H1 (cell line): ENCODE data around the gene TAF1L. TPM values are rescaled to one million over a fixed set of nuclear protein-coding genes. Genes with fewer than 3 reads are reported as not detected.

ENCODE experiments used
- CTCF ChIA-PET: fragments of 300-600 bp; sonication (Branson Sonifier 250); formaldehyde crosslinking; loops from one replicate; lab custom pipeline; 2021; ENCODE audit not compliant: partially characterized antibody; lab: Charles Lee
- POLR2A ChIA-PET: fragments of 300-600 bp; sonication (Branson Sonifier 250); formaldehyde crosslinking; loops from one replicate; lab custom pipeline; 2021; ENCODE audit warnings: inconsistent platforms; ENCODE audit not compliant: partially characterized antibody; lab: Charles Lee
- DNase-seq, 2 experiments: peaks; one replicate each; pipeline versions ENCODE4 v3.0.0 to v3.0.0-alpha.2; 2010 to 2022; ENCODE audit warnings: low spot score in 2 of 2, low read depth in 1 of 2, mixed read lengths in 1 of 2
- FAIRE-seq: peaks from 2 replicates; lab custom pipeline; 2011; peaks lifted over from hg19 to GRCh38; lab: Jason Lieb, UNC
- H2AFZ ChIP-seq: 2 replicates; pipeline ENCODE4 v1.8.1; 2012; ENCODE audit warnings: low read length, inconsistent platforms
- H2AK5ac ChIP-seq: 2 replicates; pipeline ENCODE4 v1.6.1; 2013; ENCODE audit warnings: low read depth, low read length
- H2BK120ac ChIP-seq: replicated peaks from 2 replicates; pipeline ENCODE3; 2013; ENCODE audit warnings: low read depth, low read length, inconsistent platforms
- H2BK12ac ChIP-seq: 2 replicates; pipeline ENCODE4 v1.6.1; 2013; ENCODE audit warnings: low read depth, low read length
- H2BK15ac ChIP-seq: 2 replicates; pipeline ENCODE4 v1.6.1; 2013; ENCODE audit warnings: low read length
- H2BK20ac ChIP-seq: 2 replicates; pipeline ENCODE4 v1.6.1; 2013; ENCODE audit warnings: low read length
- H2BK5ac ChIP-seq: 2 replicates; pipeline ENCODE4 v1.6.1; 2013; ENCODE audit warnings: low read depth, low read length
- H3K14ac ChIP-seq: 2 replicates; pipeline ENCODE4 v1.6.1; 2013; ENCODE audit warnings: inconsistent platforms; ENCODE audit not compliant: insufficient read length
- H3K18ac ChIP-seq: 2 replicates; pipeline ENCODE4 v1.6.1; 2013; ENCODE audit warnings: low read length; ENCODE audit errors: extremely low read depth
- H3K23ac ChIP-seq: 2 replicates; pipeline ENCODE4 v1.6.1; 2013; ENCODE audit warnings: inconsistent platforms; ENCODE audit not compliant: insufficient read length
- H3K23me2 ChIP-seq: 2 replicates; pipeline ENCODE4 v1.6.1; 2013; ENCODE audit warnings: low read depth, low read length
- H3K27ac ChIP-seq: 2 replicates; pipeline ENCODE4 v1.6.1; 2011; ENCODE audit warnings: low read depth, low read length, inconsistent platforms
- H3K27me3 ChIP-seq, 4 experiments: replicated peaks in 1 of 4; 1 replicate in 1 of 4; 2 replicates in 3 of 4; pipeline versions ENCODE4 v1.6.1 to v1.8.1; 2011 to 2013; ENCODE audit warnings: low read length in 3 of 4, mild to moderate bottlenecking in 3 of 4, inconsistent platforms in 2 of 4, mixed read lengths in 2 of 4, moderate library complexity in 1 of 4; ENCODE audit not compliant: control insufficient read depth in 3 of 4, insufficient read depth in 3 of 4; ENCODE audit errors: extremely low read depth in 1 of 4
- H3K36me3 ChIP-seq, 4 experiments: 2 replicates each; pipeline versions ENCODE4 v1.6.1 to v1.8.1; 2011 to 2013; ENCODE audit warnings: mild to moderate bottlenecking in 4 of 4, low read length in 3 of 4, moderate library complexity in 2 of 4, control low read depth in 1 of 4, inconsistent platforms in 1 of 4; ENCODE audit not compliant: insufficient read depth in 4 of 4, control insufficient read depth in 2 of 4
- H3K4ac ChIP-seq: replicated peaks from 2 replicates; pipeline ENCODE3; 2013; ENCODE audit warnings: low read length, low read depth, mixed read lengths, inconsistent platforms; ENCODE audit not compliant: insufficient read length
- H3K4me1 ChIP-seq, 4 experiments: replicated peaks in 1 of 4; 1 replicate in 1 of 4; 2 replicates in 3 of 4; pipeline versions ENCODE4 v1.6.1 to v1.8.1; 2011 to 2013; ENCODE audit warnings: low read length in 3 of 4, inconsistent platforms in 2 of 4, mixed read lengths in 1 of 4; ENCODE audit not compliant: insufficient read depth in 4 of 4, control insufficient read depth in 3 of 4
- H3K4me2 ChIP-seq, 2 experiments: 2 replicates each; pipeline versions ENCODE4 v1.6.1 to v1.8.1; 2011 to 2013; ENCODE audit warnings: low read depth in 2 of 2, low read length in 2 of 2, control low read depth in 1 of 2, inconsistent platforms in 1 of 2, mild to moderate bottlenecking in 1 of 2; ENCODE audit not compliant: insufficient read depth in 1 of 2
- H3K4me3 ChIP-seq, 4 experiments: fragments of 200-600, 300-600 bp in 1 of 4; sonication (generic), shearing (Covaris generic), sonication (Bioruptor Twin) in 1 of 4; 2 replicates each; pipeline versions ENCODE4 v1.5.1 to v1.8.1; 2011 to 2016; ENCODE audit warnings: low read length in 4 of 4, low read depth in 3 of 4, control low read depth in 2 of 4, inconsistent platforms in 2 of 4, mild to moderate bottlenecking in 2 of 4, mixed read lengths in 1 of 4, moderate library complexity in 1 of 4; ENCODE audit not compliant: insufficient read depth in 2 of 4; ENCODE audit errors: extremely low read depth in 1 of 4
- H3K56ac ChIP-seq: replicated peaks from 2 replicates; pipeline ENCODE3; 2013; ENCODE audit warnings: low read depth, mild to moderate bottlenecking, mixed read lengths, low read length, inconsistent platforms; ENCODE audit not compliant: insufficient read length
- H3K79me1 ChIP-seq: 2 replicates; pipeline ENCODE4 v1.6.1; 2013; ENCODE audit warnings: low read depth, low read length, control low read depth
- H3K79me2 ChIP-seq, 2 experiments: 2 replicates each; pipeline versions ENCODE4 v1.6.1 to v1.8.1; 2012 to 2013; ENCODE audit warnings: low read length in 2 of 2, mild to moderate bottlenecking in 2 of 2, inconsistent platforms in 1 of 2; ENCODE audit not compliant: insufficient read depth in 2 of 2, control insufficient read depth in 1 of 2
- H3K9ac ChIP-seq, 4 experiments: replicated peaks in 1 of 4; 1 replicate in 1 of 4; 2 replicates in 3 of 4; pipeline versions ENCODE4 v1.6.1 to v1.8.1; 2011 to 2013; ENCODE audit warnings: low read depth in 3 of 4, low read length in 3 of 4, control low read depth in 2 of 4, mild to moderate bottlenecking in 2 of 4, moderate library complexity in 2 of 4, inconsistent platforms in 1 of 4; ENCODE audit errors: extremely low read depth in 1 of 4
- H3K9me3 ChIP-seq, 2 experiments: 2 replicates each; pipeline versions ENCODE4 v1.6.1 to v1.8.1; 2012 to 2013; ENCODE audit warnings: mild to moderate bottlenecking in 2 of 2, moderate library complexity in 2 of 2, control low read depth in 1 of 2, inconsistent platforms in 1 of 2, low read depth in 1 of 2, low read length in 1 of 2, mixed read lengths in 1 of 2; ENCODE audit not compliant: insufficient read depth in 2 of 2
- H4K20me1 ChIP-seq, 2 experiments: replicated peaks in 1 of 2; 2 replicates each; pipeline versions ENCODE3 to v1.8.1; 2011 to 2013; ENCODE audit warnings: inconsistent platforms in 2 of 2, low read length in 2 of 2, mild to moderate bottlenecking in 1 of 2; ENCODE audit not compliant: insufficient read depth in 2 of 2, control insufficient read depth in 1 of 2
- H4K5ac ChIP-seq: 2 replicates; pipeline ENCODE4 v1.6.1; 2013; ENCODE audit warnings: low read length, low read depth, mixed read lengths, inconsistent platforms; ENCODE audit not compliant: insufficient read length
- H4K8ac ChIP-seq: 2 replicates; pipeline ENCODE4 v1.8.0; 2013; ENCODE audit warnings: mild to moderate bottlenecking, moderate library complexity, low read length, inconsistent platforms; ENCODE audit not compliant: insufficient read depth; ENCODE audit errors: extremely low read depth
- H4K91ac ChIP-seq: replicated peaks from 2 replicates; pipeline ENCODE3; 2013; ENCODE audit warnings: low read length, mixed read lengths, inconsistent platforms; ENCODE audit not compliant: insufficient read length
- CBX5 ChIP-seq: fragments of 300-800, 300-1000 bp; sonication (generic); IDR thresholded peaks from 2 replicates; pipeline ENCODE4 v1.7.1; 2016; ENCODE audit warnings: antibody characterized with exemption, low read length, low read depth
- E2F6 ChIP-seq: IDR thresholded peaks from 2 replicates; pipeline ENCODE4 v1.6.1; 2012; ENCODE audit warnings: inconsistent platforms
- FOSL1 ChIP-seq: IDR thresholded peaks from 2 replicates; pipeline ENCODE4 v1.6.1; 2011; ENCODE audit warnings: mild to moderate bottlenecking, low read depth, low read length, moderate library complexity; ENCODE audit not compliant: insufficient read depth
- GTF2F1 ChIP-seq: IDR thresholded peaks from 2 replicates; pipeline ENCODE4 v1.6.1; 2012; ENCODE audit warnings: low read depth, low read length, improper control_type of control experiment, borderline replicate concordance
- TAF1 ChIP-seq: IDR thresholded peaks from 2 replicates; pipeline ENCODE4 v1.6.1; 2011; ENCODE audit warnings: mild to moderate bottlenecking, low read depth, low read length
- TCF12 ChIP-seq: IDR thresholded peaks from 2 replicates; pipeline ENCODE4 v1.6.1; 2011; ENCODE audit warnings: low read depth, mild to moderate bottlenecking, low read length
- YY1 ChIP-seq: IDR thresholded peaks from 2 replicates; pipeline ENCODE4 v1.6.1; 2011; ENCODE audit warnings: low read depth, mild to moderate bottlenecking, low read length
- WGBS, 2 experiments: shearing (Covaris generic) in 1 of 2; methylation state at CpG; one replicate each; pipeline versions ENCODE4 v1.1.6 to v1.1.7; 2013 to 2015; ENCODE audit warnings: low lambda C conversion rate in 2 of 2, mixed read lengths in 2 of 2, inconsistent platforms in 1 of 2, low coverage in 1 of 2, missing lambda C conversion rate in 1 of 2; ENCODE audit not compliant: insufficient replicate concordance in 2 of 2, insufficient coverage in 1 of 2, insufficient read length in 1 of 2; ENCODE audit errors: extremely low coverage in 1 of 2, missing lambda C conversion rate in 1 of 2; 5-methylcytosine and 5-hydroxymethylcytosine counted together
- polyA plus RNA-seq, 7 experiments: library from polyadenylated mRNA; depleted of rRNA in 3 of 7; stranded (reverse) in 5 of 7; unstranded in 2 of 7; fragments of >200 nt in 5 of 7; fragments of 200-250 nt in 2 of 7; gene quantifications; 1 replicate in 5 of 7; 2 replicates in 1 of 7; 4 replicates in 1 of 7; pipeline versions ENCODE4 v1.2.1 to v1.2.3, GENCODE V29; 2011 to 2013; ENCODE audit warnings: missing spikeins in 2 of 7, mixed read lengths in 2 of 7
- total RNA-seq: library from RNA; stranded (reverse); fragmentation: NEBNext Ultra II Directional; extraction: Animal tissue kit (Norgen Biotek cat#: 25700); gene quantifications from 2 replicates; pipeline ENCODE4 v1.2.1, GENCODE V29; 2021

Gene TAF1L
- total and polyA plus RNA-seq, 2 of the 8 experiments (the other 6 are each of a cell fraction or from before 2014, with no cell fraction given) = not detected

DNA sequence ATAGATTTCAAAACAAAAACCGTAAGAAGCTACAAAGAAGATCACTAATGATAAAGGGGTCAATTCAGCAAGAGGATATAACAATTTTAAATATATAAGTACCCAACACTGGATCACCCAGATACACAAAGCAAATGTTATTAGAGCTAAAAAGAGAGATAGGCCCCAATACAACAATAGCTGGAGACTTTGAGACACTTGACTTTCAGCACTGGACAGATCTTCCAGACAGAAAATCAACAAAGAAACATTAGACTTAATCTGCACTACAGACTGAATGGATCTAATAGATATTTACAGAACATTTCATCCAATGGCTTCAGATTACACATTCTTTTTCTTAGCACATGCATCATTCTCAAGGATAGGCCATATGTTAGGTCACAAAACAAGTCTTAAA, 46.3 kb upstream of the TAF1L start:
- Histone ChIP-seq H2AFZ (no peak overlapping the region), H4K8ac (no peak overlapping the region), H3K4me1 (no peaks in the 10 kb centered on the region), H2BK20ac (no peak overlapping the region), H3K18ac (no peak overlapping the region), H2BK15ac (no peak overlapping the region), H4K20me1 (no peaks in the 10 kb centered on the region), H3K36me3 (no peaks in the 10 kb centered on the region), H4K5ac (no peak overlapping the region), H3K14ac (no peak overlapping the region), H3K23me2 (no peaks in the 10 kb centered on the region), H3K4ac (no peak overlapping the region), H2BK120ac (no peak overlapping the region)
- DNase-seq (no peak), FAIRE-seq (no peak)
- POLR2A ChIA-PET = no interaction called here
- WGBS, 2 experiments = 81% methylated on average over 1 of the region's 1 CpG; no CpG with 5 or more reads in 1 of the 2 experiments
- no peak for TF ChIP-seq CBX5
- no peak for TF ChIP-seq YY1
- no peak for TF ChIP-seq TCF12
- no peak for TF ChIP-seq GTF2F1
- no peak for TF ChIP-seq TAF1
- no peak for TF ChIP-seq FOSL1
- TF ChIP-seq E2F6 = no peak
- TF ChIP-seq, all 59 proteins: peak for 0
- H3K9me3 ChIP-seq = peaks cover 17 to 20% of the 10 kb centered on the region in 2 experiments
- H2AK5ac ChIP-seq = no peak overlapping the region
- no peak overlapping the region for H4K91ac ChIP-seq
- H3K27ac ChIP-seq = no peak overlapping the region
- H3K79me2 ChIP-seq = no peaks in the 10 kb centered on the region
- H3K23ac ChIP-seq = no peak overlapping the region
- no peak overlapping the region for H3K56ac ChIP-seq
- H3K79me1 ChIP-seq = no peaks in the 10 kb centered on the region
- CTCF ChIA-PET = no interaction called here
- H2BK12ac ChIP-seq = no peak overlapping the region
- H3K4me3 ChIP-seq = no peak overlapping the region
- no peak overlapping the region for H3K9ac ChIP-seq
- no peaks in the 10 kb centered on the region for H3K27me3 ChIP-seq
- H3K4me2 ChIP-seq = no peak overlapping the region
- no peak overlapping the region for H2BK5ac ChIP-seq
